MM.1S (cell line): ENCODE data around the gene ESYT3.

ENCODE experiments used
- EZH2 ChIP-seq: fragments of 300-600 bp; sonication (generic); optimal IDR thresholded peaks from 2 replicates; pipeline ENCODE3; 2017; ENCODE audit warnings: low read depth, mild to moderate bottlenecking, antibody characterized with exemption, low read length, mixed read lengths
- TF ChIP-seq, protein P1 (sequence below): fragments of 300-600 bp; sonication (generic); IDR thresholded peaks from 2 replicates; pipeline ENCODE4 v1.5.1; 2016; ENCODE audit warnings: antibody characterized with exemption, low read length, mixed read lengths

DNA sequence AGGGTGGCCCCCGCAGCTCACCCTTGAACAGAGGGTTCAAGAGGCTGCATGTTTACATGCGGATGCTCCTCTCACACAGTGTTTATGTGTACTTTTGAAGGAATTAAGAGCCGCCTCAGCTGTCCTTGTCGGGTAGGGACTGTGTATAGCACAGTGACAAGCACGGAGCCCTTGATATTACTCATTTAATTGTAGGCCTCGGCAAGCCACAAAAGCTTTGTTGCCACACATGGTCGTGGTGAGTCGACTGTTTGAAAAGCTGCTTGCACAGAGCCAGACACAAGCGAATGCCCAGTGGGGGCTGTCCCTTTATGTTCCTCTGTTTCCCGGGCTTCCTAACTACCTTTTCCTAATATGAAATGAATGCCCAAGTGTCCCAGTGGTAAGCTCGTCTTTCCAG lies 4.5 kb downstream of the ESYT3 start:
- TF ChIP-seq, protein P1, sequence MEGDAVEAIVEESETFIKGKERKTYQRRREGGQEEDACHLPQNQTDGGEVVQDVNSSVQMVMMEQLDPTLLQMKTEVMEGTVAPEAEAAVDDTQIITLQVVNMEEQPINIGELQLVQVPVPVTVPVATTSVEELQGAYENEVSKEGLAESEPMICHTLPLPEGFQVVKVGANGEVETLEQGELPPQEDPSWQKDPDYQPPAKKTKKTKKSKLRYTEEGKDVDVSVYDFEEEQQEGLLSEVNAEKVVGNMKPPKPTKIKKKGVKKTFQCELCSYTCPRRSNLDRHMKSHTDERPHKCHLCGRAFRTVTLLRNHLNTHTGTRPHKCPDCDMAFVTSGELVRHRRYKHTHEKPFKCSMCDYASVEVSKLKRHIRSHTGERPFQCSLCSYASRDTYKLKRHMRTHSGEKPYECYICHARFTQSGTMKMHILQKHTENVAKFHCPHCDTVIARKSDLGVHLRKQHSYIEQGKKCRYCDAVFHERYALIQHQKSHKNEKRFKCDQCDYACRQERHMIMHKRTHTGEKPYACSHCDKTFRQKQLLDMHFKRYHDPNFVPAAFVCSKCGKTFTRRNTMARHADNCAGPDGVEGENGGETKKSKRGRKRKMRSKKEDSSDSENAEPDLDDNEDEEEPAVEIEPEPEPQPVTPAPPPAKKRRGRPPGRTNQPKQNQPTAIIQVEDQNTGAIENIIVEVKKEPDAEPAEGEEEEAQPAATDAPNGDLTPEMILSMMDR = no peak
- no peak for TF ChIP-seq EZH2
